BLaER1 treated with 17β-estradiol and CSF1 and Interleukin-3, amounts not matched to agents 10 nM and 100 nM (cell line): ENCODE results near the gene AMBP.

Source experiments
- H3K27ac ChIP-seq, 11 experiments: shearing (Covaris generic); formaldehyde crosslinking; 2 replicates each; pipeline ENCODE4 v1.8.1; 2022
- H3K27me3 ChIP-seq, 11 experiments: shearing (Covaris generic); formaldehyde crosslinking; 2 replicates each; pipeline ENCODE4 v1.8.1; 2022
- H3K36me3 ChIP-seq, 11 experiments: shearing (Covaris generic); formaldehyde crosslinking; 2 replicates each; pipeline ENCODE4 v1.8.1; 2022
- H3K4me1 ChIP-seq, 10 experiments: shearing (Covaris generic); formaldehyde crosslinking; 2 replicates each; pipeline ENCODE4 v1.8.1; 2022
- H3K4me2 ChIP-seq, 11 experiments: shearing (Covaris generic); formaldehyde crosslinking; 2 replicates each; pipeline ENCODE4 v1.8.1; 2022
- H3K4me3 ChIP-seq, 10 experiments: shearing (Covaris generic); formaldehyde crosslinking; 2 replicates each; pipeline ENCODE4 v1.8.1; 2022
- H3K9ac ChIP-seq, 11 experiments: shearing (Covaris generic); formaldehyde crosslinking; 2 replicates each; pipeline ENCODE4 v1.8.1; 2022
- H3K9me3 ChIP-seq, 11 experiments: shearing (Covaris generic); formaldehyde crosslinking; replicated peaks in 1 of 11; 2 replicates each; pipeline ENCODE4 v1.8.1; 2022
- H4K20me1 ChIP-seq, 11 experiments: shearing (Covaris generic); formaldehyde crosslinking; 2 replicates each; pipeline ENCODE4 v1.8.1; 2022
- Cebpa-rat ChIP-seq, 11 experiments: shearing (Covaris generic); IDR thresholded peaks; 2 replicates each; pipeline ENCODE4 v1.8.1; 2022

Gene AMBP

GRCh38 chr9:114121227-114122135, 43.4 kb upstream of the AMBP start:
- Histone ChIP-seq H3K36me3 (no peaks in the 10 kb centered on the region), H3K4me1 (peaks cover 0 to 9% (median 7%) of the 10 kb centered on the region in 10 experiments; a peak in 11 of 20 replicates), H3K27ac (no peak overlapping the region), H3K9me3 (no peaks in the 10 kb centered on the region), H3K4me2 (no peak overlapping the region), H4K20me1 (no peaks in the 10 kb centered on the region), H3K4me3 (no peak overlapping the region), H3K9ac (no peak overlapping the region), H3K27me3 (no peaks in the 10 kb centered on the region)
- TF ChIP-seq Cebpa-rat (IDR thresholded peaks at IDR 0.05) = no peak

GRCh38 chr9:114120192-114121014, 42.3 kb upstream of the AMBP start:
- Histone ChIP-seq H3K4me2 (no peak overlapping the region), H3K27ac (no peak overlapping the region), H3K9ac (no peak overlapping the region), H4K20me1 (no peaks in the 10 kb centered on the region), H3K27me3 (peaks cover 0 to 2% (median 0%) of the 10 kb centered on the region in 11 experiments; a peak in 2 of 22 replicates), H3K4me1 (peaks cover 0 to 12% (median 10%) of the 10 kb centered on the region in 10 experiments; a peak in 13 of 20 replicates), H3K9me3 (no peaks in the 10 kb centered on the region), H3K36me3 (no peaks in the 10 kb centered on the region), H3K4me3 (no peak overlapping the region)
- TF ChIP-seq Cebpa-rat (IDR thresholded peaks at IDR 0.05) = no peak

DNA sequence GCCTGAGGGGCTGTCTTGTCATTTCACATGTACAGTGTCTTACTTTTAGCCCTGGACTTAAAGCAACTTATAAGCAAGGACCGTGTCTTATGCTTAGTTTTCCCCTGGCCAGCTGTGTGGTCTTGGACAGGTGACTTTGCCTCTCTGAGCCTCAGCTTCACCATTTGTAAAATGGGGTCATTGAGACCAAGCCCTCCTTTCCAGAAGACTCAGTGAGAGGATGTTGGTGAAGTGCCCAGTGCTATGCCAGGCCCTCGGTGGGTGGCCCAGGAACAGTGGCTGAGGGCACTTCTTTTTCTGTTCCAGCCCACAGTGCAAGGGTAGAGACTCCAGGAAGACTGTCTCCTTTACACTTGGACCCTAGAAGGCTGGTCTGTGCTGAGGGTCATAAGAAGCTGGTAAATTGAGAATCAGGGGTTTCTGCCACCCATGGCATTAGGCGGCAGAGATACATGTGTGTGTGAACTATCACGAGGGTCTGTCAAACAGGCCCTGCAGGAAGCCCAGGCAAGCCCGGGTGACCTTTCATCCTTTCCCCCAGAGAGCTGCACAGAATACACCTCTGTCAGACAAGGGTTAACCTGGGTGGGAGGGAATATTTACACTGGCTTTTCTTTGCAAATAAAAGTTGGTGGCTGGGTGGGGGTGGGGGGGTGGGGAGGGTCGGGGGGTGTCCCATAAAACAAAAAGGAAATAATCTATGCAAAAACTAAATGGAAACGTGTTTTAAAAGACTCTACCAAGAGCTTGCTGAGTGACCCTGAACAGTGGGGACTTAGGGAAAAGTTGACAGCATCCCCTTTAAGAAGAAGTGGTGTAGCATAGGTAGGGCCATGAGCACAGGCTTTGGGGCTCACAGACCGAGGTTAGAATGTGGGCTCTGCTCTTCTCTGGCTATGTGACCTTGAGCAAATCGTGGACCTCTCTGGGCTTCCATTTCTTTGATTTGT, 41.4 kb upstream of the AMBP start:
- Histone ChIP-seq H3K27ac (no peak overlapping the region), H3K9ac (no peak overlapping the region), H4K20me1 (no peaks in the 10 kb centered on the region), H3K36me3 (no peaks in the 10 kb centered on the region), H3K4me3 (no peak overlapping the region), H3K9me3 (no peaks in the 10 kb centered on the region), H3K4me2 (no peak overlapping the region), H3K27me3 (peaks cover 0 to 7% (median 0%) of the 10 kb centered on the region in 11 experiments; a peak in 2 of 22 replicates), H3K4me1 (peaks cover 0 to 15% (median 10%) of the 10 kb centered on the region in 10 experiments; a peak in 13 of 20 replicates)
- no peak for TF ChIP-seq Cebpa-rat (IDR thresholded peaks at IDR 0.05)

GRCh38 chr9:114117996-114118830, 40.1 kb upstream of the AMBP start:
- Histone ChIP-seq H3K4me3 (no peak overlapping the region), H3K4me2 (no peak overlapping the region), H3K9me3 (no peaks in the 10 kb centered on the region), H3K4me1 (peaks cover 0 to 17% (median 10%) of the 10 kb centered on the region in 10 experiments; a peak in 13 of 20 replicates), H4K20me1 (no peaks in the 10 kb centered on the region), H3K27ac (no peak overlapping the region), H3K27me3 (peaks cover 0 to 7% (median 0%) of the 10 kb centered on the region in 11 experiments; a peak in 3 of 22 replicates), H3K9ac (no peak overlapping the region), H3K36me3 (no peaks in the 10 kb centered on the region)
- TF ChIP-seq Cebpa-rat (IDR thresholded peaks at IDR 0.05) = no peak

DNA sequence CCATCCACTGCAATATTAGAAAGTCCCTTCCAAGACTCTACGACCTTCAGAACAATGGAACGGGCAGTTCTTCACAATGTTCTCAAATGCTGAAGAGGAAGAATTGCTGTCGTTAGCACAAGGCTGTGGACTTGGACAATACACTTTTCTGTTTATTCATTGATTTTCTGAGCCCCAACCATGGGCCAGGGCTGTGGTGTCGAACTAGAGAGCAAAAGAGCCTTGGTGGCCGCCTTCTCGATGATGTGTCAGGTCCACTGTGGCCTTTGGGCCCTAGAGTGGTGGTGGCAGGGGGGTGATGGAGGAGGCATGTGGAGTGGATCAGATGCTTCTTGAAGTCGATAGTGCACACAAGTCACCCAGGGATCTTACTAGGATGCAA, 39.5 kb upstream of the AMBP start:
- no peak overlapping the region for H3K9ac ChIP-seq
- no peak for TF ChIP-seq Cebpa-rat (IDR thresholded peaks at IDR 0.05)
- no peaks in the 10 kb centered on the region for H3K36me3 ChIP-seq
- H3K4me3 ChIP-seq = no peak overlapping the region
- no peaks in the 10 kb centered on the region for H4K20me1 ChIP-seq
- H3K27ac ChIP-seq = no peak overlapping the region
- peaks cover 0 to 17% (median 10%) of the 10 kb centered on the region in 10 experiments; a peak in 13 of 20 replicates for H3K4me1 ChIP-seq
- H3K27me3 ChIP-seq = peaks cover 0 to 7% (median 0%) of the 10 kb centered on the region in 11 experiments; a peak in 3 of 22 replicates
- no peak overlapping the region for H3K4me2 ChIP-seq
- H3K9me3 ChIP-seq = no peaks in the 10 kb centered on the region

DNA sequence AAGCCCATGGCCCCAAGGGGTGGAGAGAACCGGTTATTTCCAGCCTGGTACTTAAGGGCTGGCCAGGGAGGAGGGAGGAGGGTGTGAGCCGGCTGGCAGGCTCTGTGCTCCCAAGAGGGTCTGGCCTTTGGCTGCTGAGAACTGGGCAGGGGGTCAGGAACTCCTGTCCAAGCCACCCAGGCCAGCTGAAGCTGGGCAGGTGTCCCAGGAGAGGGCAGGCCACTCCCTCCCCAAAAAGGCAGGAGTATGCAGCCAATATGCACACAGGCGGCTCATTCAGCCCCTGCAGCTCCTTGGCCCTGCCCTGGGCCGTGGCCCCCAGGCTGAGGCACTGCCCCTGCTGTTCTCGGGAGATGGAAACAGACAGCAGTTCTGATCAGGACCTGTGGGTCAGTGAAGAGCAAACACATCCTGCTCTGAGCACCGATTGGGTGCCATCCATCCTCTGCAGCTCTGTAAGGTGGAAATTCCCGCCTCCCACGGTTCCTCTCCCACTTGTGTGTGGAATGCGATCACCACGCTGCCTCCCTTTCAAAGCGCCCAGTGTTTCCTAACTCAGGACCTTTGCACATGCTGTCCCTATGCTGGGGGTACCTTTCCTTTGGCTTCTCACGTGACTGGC, 38.1 kb upstream of the AMBP start:
- Histone ChIP-seq H3K9ac (peak overlapping the region in 1 of 11 experiments; percentile 38; a peak in 1 of 22 replicates), H3K4me3 (no peak overlapping the region)

GRCh38 chr9:114115654-114116125, 37.6 kb upstream of the AMBP start:
- Histone ChIP-seq H3K9me3 (no peaks in the 10 kb centered on the region), H3K36me3 (no peaks in the 10 kb centered on the region), H3K4me3 (no peak overlapping the region), H3K4me1 (peaks cover 0 to 17% (median 10%) of the 10 kb centered on the region in 10 experiments; a peak in 13 of 20 replicates), H4K20me1 (no peaks in the 10 kb centered on the region), H3K9ac (peak overlapping the region in 1 of 11 experiments; percentile 38; a peak in 1 of 22 replicates), H3K4me2 (peak overlapping the region in 8 of 11 experiments; percentile 42 to 72 (median 64); a peak in 16 of 22 replicates), H3K27ac (no peak overlapping the region), H3K27me3 (peaks cover 0 to 7% (median 0%) of the 10 kb centered on the region in 11 experiments; a peak in 3 of 22 replicates)
- TF ChIP-seq Cebpa-rat (IDR thresholded peaks at IDR 0.05) = no peak

More for the DNA sequence above, 38.1 kb upstream of the AMBP start:
- H3K36me3 ChIP-seq = no peaks in the 10 kb centered on the region
- peaks cover 0 to 7% (median 0%) of the 10 kb centered on the region in 11 experiments; a peak in 3 of 22 replicates for H3K27me3 ChIP-seq
- H3K27ac ChIP-seq = no peak overlapping the region
- no peak for TF ChIP-seq Cebpa-rat (IDR thresholded peaks at IDR 0.05)
- peak overlapping the region in 8 of 11 experiments; percentile 42 to 72 (median 64); a peak in 16 of 22 replicates for H3K4me2 ChIP-seq
- no peaks in the 10 kb centered on the region for H3K9me3 ChIP-seq
- H4K20me1 ChIP-seq = no peaks in the 10 kb centered on the region
- peaks cover 0 to 17% (median 10%) of the 10 kb centered on the region in 10 experiments; a peak in 13 of 20 replicates for H3K4me1 ChIP-seq
